Osteoblast (primary cell): ENCODE measurements around the gene PTGDR2. TPM values are rescaled to one million over a fixed set of nuclear protein-coding genes. Genes with fewer than 3 reads are reported as not detected.

ENCODE experiments used
- DNase-seq: peaks from one replicate; pipeline ENCODE4 v3.0.0; 2011; ENCODE audit warnings: low spot score, mixed read lengths; ENCODE audit not compliant: insufficient read length; ENCODE audit errors: missing footprints
- H2AFZ ChIP-seq: 2 replicates; pipeline ENCODE4 v1.6.0; 2011; ENCODE audit warnings: mild to moderate bottlenecking, low read length
- H3K27ac ChIP-seq: 2 replicates; pipeline ENCODE4 v1.5.1; 2011; ENCODE audit warnings: mild to moderate bottlenecking, low read depth, low read length, moderate library complexity
- H3K27me3 ChIP-seq: 2 replicates; pipeline ENCODE4 v1.6.0; 2012; ENCODE audit warnings: mild to moderate bottlenecking, control low read depth, inconsistent platforms, low read length, moderate library complexity; ENCODE audit not compliant: insufficient read depth
- H3K36me3 ChIP-seq: 2 replicates; pipeline ENCODE4 v1.5.1; 2011; ENCODE audit warnings: mild to moderate bottlenecking, low read length, control low read depth, moderate library complexity; ENCODE audit not compliant: insufficient read depth
- H3K4me1 ChIP-seq: 2 replicates; pipeline ENCODE4 v1.5.1; 2011; ENCODE audit warnings: mild to moderate bottlenecking, low read length, control low read depth, moderate library complexity; ENCODE audit not compliant: insufficient read depth
- H3K4me2 ChIP-seq: 2 replicates; pipeline ENCODE4 v1.6.0; 2011; ENCODE audit warnings: mild to moderate bottlenecking, low read length; ENCODE audit not compliant: insufficient read depth
- H3K4me3 ChIP-seq: fragments of 200-600 bp; sonication (generic); 3 replicates; pipeline ENCODE4 v1.5.1; 2012; ENCODE audit warnings: mild to moderate bottlenecking, low read length, inconsistent platforms; ENCODE audit not compliant: insufficient read depth
- H3K79me2 ChIP-seq: 2 replicates; pipeline ENCODE4 v1.6.0; 2012; ENCODE audit warnings: mild to moderate bottlenecking, low read length, control low read depth, inconsistent platforms; ENCODE audit not compliant: insufficient read depth
- H3K9me3 ChIP-seq: 2 replicates; pipeline ENCODE4 v1.5.1; 2011; ENCODE audit warnings: low read depth, low read length, control low read depth
- H4K20me1 ChIP-seq: 2 replicates; pipeline ENCODE4 v1.6.0; 2012; ENCODE audit warnings: mild to moderate bottlenecking, low read length, control low read depth; ENCODE audit not compliant: insufficient read depth
- total RNA-seq: library from RNA; depleted of rRNA; stranded (reverse); fragments of >200 nt; gene quantifications from 2 replicates; pipeline ENCODE4 v1.2.3, GENCODE V29; 2012
- TF ChIP-seq, protein P1 (sequence below): IDR thresholded peaks from 2 replicates; pipeline ENCODE4 v1.5.1; 2011; ENCODE audit warnings: mild to moderate bottlenecking, low read depth, low read length, moderate library complexity; ENCODE audit errors: extremely low read depth

Gene PTGDR2
- total RNA-seq, 1 donor = not detected

DNA sequence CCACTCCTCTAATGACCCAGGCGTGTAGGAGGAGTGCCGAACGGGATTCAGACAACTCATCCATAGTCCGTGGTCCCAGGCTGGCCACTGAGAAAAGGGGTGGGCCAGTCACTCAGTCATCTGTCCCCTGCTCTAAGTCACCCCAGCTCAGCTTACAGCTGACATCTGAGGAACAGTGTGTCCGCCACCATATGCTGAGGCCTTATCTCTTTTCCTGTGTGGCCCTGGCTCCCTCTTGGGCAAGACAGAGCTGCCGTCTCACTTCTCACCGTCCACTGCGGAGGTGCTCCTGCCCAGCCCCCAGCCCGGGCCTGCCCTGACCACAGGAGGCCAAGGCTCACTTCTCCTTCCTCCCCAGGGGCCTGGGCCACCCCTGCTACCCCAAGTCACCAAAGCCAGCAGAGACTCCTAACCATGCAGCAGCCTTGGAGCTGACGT, 7.0 kb downstream of the PTGDR2 start:
- Histone ChIP-seq H3K79me2 (peaks cover 22% of the 10 kb centered on the region), H3K27ac (no peak overlapping the region), H3K4me3 (no peak overlapping the region), H3K36me3 (peaks cover 12% of the 10 kb centered on the region), H3K9me3 (no peaks in the 10 kb centered on the region), H3K27me3 (no peaks in the 10 kb centered on the region), H3K4me1 (peaks cover 10% of the 10 kb centered on the region), H3K4me2 (no peak overlapping the region), H2AFZ (no peak overlapping the region), H4K20me1 (peaks cover 7% of the 10 kb centered on the region)
- peak; percentile 71 for DNase-seq
- TF ChIP-seq, protein P1, sequence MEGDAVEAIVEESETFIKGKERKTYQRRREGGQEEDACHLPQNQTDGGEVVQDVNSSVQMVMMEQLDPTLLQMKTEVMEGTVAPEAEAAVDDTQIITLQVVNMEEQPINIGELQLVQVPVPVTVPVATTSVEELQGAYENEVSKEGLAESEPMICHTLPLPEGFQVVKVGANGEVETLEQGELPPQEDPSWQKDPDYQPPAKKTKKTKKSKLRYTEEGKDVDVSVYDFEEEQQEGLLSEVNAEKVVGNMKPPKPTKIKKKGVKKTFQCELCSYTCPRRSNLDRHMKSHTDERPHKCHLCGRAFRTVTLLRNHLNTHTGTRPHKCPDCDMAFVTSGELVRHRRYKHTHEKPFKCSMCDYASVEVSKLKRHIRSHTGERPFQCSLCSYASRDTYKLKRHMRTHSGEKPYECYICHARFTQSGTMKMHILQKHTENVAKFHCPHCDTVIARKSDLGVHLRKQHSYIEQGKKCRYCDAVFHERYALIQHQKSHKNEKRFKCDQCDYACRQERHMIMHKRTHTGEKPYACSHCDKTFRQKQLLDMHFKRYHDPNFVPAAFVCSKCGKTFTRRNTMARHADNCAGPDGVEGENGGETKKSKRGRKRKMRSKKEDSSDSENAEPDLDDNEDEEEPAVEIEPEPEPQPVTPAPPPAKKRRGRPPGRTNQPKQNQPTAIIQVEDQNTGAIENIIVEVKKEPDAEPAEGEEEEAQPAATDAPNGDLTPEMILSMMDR = no peak

GRCh38 chr11:60847896-60848295, 7.9 kb downstream of the PTGDR2 start:
- H3K4me1 ChIP-seq = peaks cover 18% of the 10 kb centered on the region
- H3K36me3 ChIP-seq = peaks cover 12% of the 10 kb centered on the region
- no peak overlapping the region for H2AFZ ChIP-seq
- no peaks in the 10 kb centered on the region for H3K9me3 ChIP-seq
- H3K4me2 ChIP-seq = no peak overlapping the region
- no peak for DNase-seq
- H3K79me2 ChIP-seq = peaks cover 31% of the 10 kb centered on the region
- TF ChIP-seq, protein P1 = no peak
- no peak overlapping the region for H3K27ac ChIP-seq
- peaks cover 7% of the 10 kb centered on the region for H4K20me1 ChIP-seq
- no peak overlapping the region for H3K4me3 ChIP-seq
- no peaks in the 10 kb centered on the region for H3K27me3 ChIP-seq

DNA sequence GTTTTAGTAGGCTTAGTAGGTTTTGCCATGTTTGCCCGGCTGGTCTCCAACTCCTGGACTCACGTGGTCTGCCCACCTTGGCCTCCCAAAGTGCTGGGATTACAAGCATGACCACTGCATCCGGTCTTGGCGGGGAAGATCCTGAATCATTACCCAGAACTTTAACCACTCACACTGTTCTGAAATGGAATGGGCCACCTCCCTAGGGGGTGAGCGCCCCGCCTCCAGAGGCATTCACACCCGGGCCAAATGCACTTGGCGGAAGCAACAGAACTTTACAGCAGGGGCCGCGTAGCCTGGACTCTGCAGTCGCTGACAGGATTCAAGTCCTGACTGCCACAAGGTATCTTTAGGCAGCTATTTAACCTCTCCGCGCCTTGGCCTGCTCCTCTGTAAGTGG, 8.5 kb downstream of the PTGDR2 start:
- H3K4me3 ChIP-seq = no peak overlapping the region
- TF ChIP-seq, protein P1 = no peak
- H3K4me2 ChIP-seq = no peak overlapping the region
- no peak overlapping the region for H3K27ac ChIP-seq
- peaks cover 12% of the 10 kb centered on the region for H3K36me3 ChIP-seq
- H3K4me1 ChIP-seq = peaks cover 23% of the 10 kb centered on the region
- H3K79me2 ChIP-seq = peaks cover 37% of the 10 kb centered on the region
- no peak for DNase-seq
- H3K9me3 ChIP-seq = no peaks in the 10 kb centered on the region
- H4K20me1 ChIP-seq = peaks cover 7% of the 10 kb centered on the region
- H2AFZ ChIP-seq = no peak overlapping the region
- H3K27me3 ChIP-seq = no peaks in the 10 kb centered on the region

DNA sequence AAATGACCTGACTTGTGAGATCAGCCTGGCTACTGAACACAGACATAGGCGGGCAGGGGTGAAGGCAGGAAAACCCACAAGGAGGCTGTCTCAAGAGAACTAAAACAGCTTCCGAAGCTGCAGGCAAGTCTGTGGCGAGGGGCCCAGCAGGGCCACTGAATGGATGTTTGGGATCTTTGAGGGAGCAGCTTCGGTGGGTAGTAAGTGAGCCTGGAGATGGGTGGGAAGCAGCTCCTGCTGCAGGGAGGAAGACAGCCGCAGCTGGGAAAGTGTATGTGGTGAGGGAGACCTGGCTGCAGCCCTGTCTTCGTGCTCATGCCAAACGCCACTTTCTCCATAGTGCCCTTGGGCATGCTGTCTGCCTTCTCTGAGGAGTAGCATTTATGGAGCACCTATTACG, 10.4 kb downstream of the PTGDR2 start:
- no peaks in the 10 kb centered on the region for H3K9me3 ChIP-seq

More for the DNA sequence above, 10.4 kb downstream of the PTGDR2 start:
- Histone ChIP-seq H3K4me3 (no peak overlapping the region), H3K27me3 (no peaks in the 10 kb centered on the region), H3K79me2 (peaks cover 41% of the 10 kb centered on the region), H4K20me1 (peaks cover 10% of the 10 kb centered on the region), H3K4me1 (peaks cover 37% of the 10 kb centered on the region), H3K27ac (no peak overlapping the region), H3K36me3 (peaks cover 3% of the 10 kb centered on the region), H2AFZ (no peak overlapping the region), H3K4me2 (no peak overlapping the region)
- TF ChIP-seq, protein P1 = no peak
- peak; percentile 55 for DNase-seq
